ENCODE results near the gene TBC1D9.
A peak's percentile ranks its signal among the peaks of the same experiment; 100 is the strongest.

The TBC1D9 gene

DNA sequence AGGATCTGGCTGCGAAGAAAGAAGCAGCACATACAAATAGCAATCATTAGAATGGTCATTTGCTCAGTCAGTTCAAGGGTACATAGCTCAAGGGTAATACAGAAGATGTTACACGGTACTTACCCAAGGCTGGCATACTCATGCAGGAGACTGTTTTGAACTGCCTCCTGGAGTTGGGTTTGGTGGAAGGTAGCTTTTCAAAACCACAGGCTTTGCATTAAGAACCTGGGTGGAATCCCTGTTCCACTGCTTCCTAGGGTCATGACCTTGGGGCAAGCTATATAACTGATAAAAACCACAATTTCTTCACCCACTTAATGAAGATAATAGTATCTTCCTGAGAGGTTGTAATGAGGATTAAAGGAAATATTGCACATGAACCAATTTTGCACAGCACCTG lies 36.5 kb downstream of the TBC1D9 start:
- DNase-seq: no peak

DNA sequence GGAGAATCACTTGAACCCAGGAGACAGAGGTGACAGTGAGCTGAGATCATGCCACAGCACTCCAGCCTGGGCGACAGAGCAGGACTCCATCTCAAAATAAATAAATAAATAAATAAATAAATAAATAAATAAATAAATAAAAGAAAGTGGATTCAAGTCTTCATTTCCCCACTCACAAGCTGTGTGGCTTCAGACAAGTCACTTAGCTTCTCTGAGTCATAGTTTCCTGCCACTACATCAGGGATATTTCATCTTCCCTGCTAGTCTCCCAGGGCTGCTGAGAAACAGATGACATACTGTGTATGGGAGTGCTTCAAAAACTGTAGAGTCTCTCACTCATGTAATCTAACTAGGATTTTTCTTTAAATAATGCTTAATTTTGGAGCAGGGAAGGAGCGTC lies 37.2 kb downstream of the TBC1D9 start:
- no peak for DNase-seq

GRCh38 chr4:140718241-140718952 lies 37.8 kb downstream of the TBC1D9 start:
- DNase-seq: no peak

DNA sequence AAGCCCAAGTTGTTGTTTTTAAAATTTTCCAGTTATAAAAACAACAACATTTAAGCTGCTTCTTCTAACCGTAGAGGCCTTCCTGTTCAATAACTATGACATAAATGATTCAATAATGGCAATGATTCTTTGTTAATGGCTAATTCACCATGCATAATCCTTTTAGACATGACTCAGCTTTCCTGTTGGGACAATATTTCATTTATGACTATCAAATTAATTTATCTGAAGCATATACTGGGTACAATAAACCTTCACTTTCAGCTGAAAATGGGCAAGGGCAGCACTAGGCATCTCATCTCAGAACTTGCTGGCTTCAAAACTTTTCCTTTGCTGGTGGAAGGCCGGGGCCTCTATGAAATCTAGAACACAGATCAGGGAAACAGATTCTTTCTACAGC lies 38.9 kb downstream of the TBC1D9 start:
- DNase-seq: no peak

DNA sequence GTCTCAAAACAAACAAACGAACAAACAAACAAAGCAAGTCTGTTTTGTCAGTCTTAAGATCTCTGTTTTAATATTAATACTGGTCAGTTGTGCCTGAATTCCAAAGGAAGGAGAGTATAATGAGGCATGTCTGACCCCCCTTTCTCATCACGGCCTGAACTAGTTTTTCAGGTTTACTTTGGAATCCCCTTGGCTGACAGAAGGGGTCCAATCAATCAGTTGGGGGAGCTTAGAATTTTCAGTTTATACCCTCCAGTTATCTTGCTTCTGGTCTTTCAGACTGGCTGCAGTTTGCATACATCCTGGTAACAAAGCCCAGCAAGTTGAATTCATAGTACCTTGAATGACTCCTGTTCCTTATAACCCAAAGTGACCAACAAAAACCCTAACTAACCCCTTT lies 41.1 kb downstream of the TBC1D9 start:
- no peak for DNase-seq

GRCh38 chr4:140711910-140712309 lies 44.3 kb downstream of the TBC1D9 start:
- peak in 1 of 2 experiments; percentile 10 for DNase-seq

- DNase-seq: no peak
Measured at GRCh38 chr4:140710908-140711622, 45.1 kb downstream of the TBC1D9 start.

GRCh38 chr4:140707325-140707724 lies 48.9 kb downstream of the TBC1D9 start:
- no peak for DNase-seq

DNA sequence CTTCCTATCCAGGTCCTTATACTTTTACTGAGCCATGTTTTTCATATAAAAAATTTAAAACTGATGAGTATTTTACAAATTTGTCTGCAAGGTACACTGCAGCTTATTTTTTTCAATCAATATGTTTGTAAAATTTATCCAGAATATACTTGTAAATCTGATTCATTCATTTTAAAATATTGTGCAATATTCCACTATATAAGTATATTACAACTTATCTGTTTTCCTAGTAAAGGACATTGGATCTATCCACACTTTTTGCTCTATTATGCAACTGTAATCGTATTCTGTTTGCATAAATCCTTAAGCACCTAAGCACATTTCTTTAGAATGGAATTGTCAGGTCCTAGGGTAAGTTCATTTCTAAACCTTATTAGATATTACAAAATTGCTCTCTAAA lies 49.5 kb downstream of the TBC1D9 start:
- no peak for DNase-seq

- no peak for DNase-seq
Measured at GRCh38 chr4:140706276-140706625, 49.9 kb downstream of the TBC1D9 start.

DNA sequence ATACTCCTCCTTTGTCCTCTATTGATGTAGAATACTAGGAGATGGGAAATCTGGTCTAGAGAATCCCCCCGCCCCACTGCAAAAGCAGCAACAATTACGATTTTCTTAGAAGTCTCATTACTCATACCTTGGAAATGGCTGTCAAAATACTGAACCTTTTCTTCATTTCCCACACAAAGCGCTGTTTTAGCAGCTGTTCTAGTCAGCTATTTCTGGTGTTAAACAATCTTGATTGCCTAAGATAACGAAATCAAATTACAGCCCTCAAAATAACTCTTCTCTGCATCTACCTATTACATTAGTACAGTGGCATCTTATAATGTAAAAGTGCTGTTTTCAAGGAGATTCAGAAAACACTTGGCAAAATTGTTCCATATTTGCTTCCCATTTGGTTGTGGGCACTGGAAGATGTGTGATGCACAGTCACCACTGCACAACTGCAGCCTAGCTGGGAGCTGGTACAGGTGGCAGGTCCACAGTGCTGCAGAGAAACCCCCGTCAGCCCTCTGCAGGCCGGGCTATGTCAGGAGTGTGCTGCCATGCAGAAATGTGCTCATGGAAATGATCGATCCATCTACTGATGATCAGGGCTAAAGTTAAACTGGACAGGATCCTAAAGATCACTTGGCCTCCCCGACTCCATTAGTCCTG lies 50.4 kb downstream of the TBC1D9 start:
- DNase-seq: no peak

DNA sequence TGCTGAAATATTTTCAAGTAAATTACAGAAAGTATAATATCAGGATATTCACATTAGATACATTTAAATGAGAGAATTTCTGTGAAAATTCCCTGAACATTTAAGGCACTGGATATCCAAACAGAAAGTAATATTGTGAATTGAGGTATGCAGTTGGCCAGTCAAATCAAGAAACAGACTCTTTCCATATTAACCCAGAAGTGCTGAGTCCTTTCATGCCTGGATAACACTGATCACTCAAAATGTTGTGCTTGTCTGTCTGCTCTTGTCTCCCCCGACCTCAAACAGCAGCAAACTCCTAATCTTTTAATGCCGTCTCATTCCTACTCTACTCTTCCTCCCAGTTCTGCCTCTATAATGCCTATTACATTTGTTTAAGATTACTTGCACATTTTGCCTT lies 51.2 kb downstream of the TBC1D9 start:
- DNase-seq: no peak

DNA sequence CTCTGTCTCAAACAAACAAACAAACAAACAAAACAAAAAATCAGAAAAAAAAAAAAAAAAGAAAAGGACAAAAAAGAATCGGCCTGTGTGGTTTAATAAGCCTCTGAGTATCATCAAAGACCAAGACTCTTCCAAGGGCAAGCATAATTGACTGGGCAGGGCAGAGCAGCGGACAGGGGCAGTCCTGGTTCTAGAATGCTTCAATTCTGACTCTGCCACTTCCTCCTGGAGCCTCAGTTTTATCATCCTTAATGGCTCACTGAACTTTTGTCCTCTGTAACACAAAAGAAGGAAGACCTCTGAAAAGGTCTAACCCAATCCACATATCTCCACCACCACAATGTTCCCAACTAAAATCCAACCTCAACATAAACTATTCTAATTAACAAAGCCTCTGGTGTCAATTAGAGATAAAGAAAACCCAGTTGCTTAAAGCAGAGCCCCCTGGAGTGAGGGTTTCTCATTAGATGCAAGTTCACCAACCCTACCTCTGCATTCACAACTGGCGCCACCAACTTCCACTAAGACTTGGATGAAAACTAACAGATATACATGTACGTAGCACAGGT lies 51.7 kb downstream of the TBC1D9 start:
- DNase-seq: no peak

DNA sequence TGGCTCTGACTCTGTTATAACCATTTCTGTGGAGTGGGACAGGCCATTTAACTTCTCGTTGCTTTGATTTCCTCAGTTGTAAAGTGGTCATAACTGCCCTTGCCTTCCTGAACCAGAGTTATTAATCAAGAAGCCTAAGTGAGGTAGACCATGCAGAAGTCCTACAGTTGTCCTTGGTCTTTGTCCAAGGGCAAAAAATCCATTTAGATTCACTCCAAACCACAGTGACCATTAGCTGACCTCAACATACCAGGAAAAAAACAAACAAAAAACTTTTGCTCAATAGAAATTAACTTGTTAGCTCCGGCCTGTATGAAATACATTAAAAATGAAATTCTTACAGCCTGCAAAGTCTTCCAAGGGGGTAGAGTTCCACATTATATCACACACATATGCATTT lies 52.7 kb downstream of the TBC1D9 start:
- DNase-seq: no peak

GRCh38 chr4:140702096-140702757 lies 54.0 kb downstream of the TBC1D9 start:
- no peak for DNase-seq

DNA sequence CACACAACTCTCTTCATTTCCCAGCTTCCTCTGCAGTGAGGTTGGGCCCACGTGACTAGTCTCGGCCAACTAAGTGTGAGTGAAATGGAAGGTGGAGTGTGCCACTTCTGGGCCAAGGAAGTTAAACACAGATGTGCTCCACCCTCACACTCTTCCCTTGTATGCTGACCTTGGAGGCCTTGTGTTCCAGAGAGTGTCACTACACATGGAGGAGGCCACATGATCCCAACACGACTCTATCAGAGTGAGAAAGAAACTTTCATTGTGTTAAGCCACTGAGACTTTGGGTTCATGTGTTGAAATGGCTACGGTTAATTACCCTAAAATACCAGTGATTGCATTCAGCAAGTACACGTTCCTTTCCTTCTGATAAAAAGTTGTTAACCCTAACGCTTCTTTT lies 55.1 kb downstream of the TBC1D9 start:
- DNase-seq: no peak

GRCh38 chr4:140697709-140698560 lies 58.2 kb downstream of the TBC1D9 start:
- peak in 1 of 2 experiments; percentile 29 for DNase-seq

DNA sequence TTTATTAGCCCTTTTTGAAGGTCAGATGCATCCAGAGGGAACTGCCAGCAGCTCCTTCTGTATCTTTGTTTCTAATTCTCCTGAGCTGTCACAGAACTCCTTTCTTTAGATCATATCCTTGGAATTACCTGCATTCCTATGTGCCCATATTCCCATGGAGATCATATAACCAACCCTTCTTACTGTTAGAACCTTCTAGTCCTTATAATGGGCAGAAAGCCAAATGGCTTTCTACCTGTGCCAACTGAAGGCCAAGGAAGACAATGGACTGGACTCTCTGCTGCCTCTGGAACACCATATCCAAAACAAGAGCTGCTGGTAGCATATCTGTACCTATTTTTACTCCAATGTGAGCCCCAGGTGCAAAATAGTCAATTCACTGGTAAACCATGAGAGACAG lies 60.7 kb downstream of the TBC1D9 start:
- no peak for DNase-seq

DNA sequence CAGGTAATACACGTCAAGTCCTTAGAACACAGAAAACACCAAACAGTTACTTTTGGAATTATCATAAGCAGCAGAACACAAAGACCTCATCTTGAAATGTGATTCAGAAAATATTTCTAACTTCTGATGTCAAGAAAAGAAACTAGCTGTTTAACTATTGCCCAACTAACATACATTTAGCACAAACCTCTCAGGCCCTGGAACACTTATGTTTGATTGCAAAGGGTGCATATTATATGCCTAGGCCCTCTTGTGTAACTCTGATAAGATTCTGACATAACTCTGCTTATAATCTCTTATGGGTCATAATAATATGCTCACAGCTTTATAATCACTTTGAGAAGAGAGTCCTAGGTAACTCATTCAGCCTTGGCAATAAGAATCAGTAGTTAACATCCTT lies 62.6 kb downstream of the TBC1D9 start:
- DNase-seq: no peak

GRCh38 chr4:140691369-140691768 lies 64.8 kb downstream of the TBC1D9 start:
- no peak for DNase-seq

- no peak for DNase-seq
Measured at GRCh38 chr4:140690093-140690492, 66.1 kb downstream of the TBC1D9 start.

- no peak for DNase-seq
Measured at GRCh38 chr4:140689623-140690022, 66.6 kb downstream of the TBC1D9 start.

All from NCI-H2081 (cell line).